HCT116 (cell line): ENCODE results near the gene SCYGR7.

Experiments used
- EZH2 ChIP-seq: fragments of 200-600 bp; sonication (generic); IDR thresholded peaks from 2 replicates; pipeline ENCODE4 v1.6.1; 2017; ENCODE audit warnings: antibody characterized with exemption, mixed run types
- EZH2phosphoT487 ChIP-seq: fragments of 200-600 bp; IDR thresholded peaks from 2 replicates; pipeline ENCODE4 v1.6.1; 2018; ENCODE audit warnings: antibody characterized with exemption, borderline replicate concordance
- FOSL1 ChIP-seq: IDR thresholded peaks from 2 replicates; pipeline ENCODE4 v1.6.1; 2012; ENCODE audit warnings: low read depth
- POLR2AphosphoS5 ChIP-seq: IDR thresholded peaks from 2 replicates; pipeline ENCODE4 v1.6.1; 2011; ENCODE audit warnings: mild to moderate bottlenecking, low read depth, low read length, moderate library complexity
- RAD21 ChIP-seq: IDR thresholded peaks from 2 replicates; pipeline ENCODE4 v1.6.1; 2012; ENCODE audit warnings: low read depth, mild to moderate bottlenecking
- YY1 ChIP-seq: IDR thresholded peaks from 2 replicates; pipeline ENCODE4 v1.6.1; 2011; ENCODE audit warnings: low read length, low read depth, moderate library complexity, mild to moderate bottlenecking; ENCODE audit not compliant: insufficient replicate concordance; ENCODE audit errors: extremely low read depth
- ZFX ChIP-seq: fragments of 450-650 bp; IDR thresholded peaks from 2 replicates; pipeline ENCODE4 v1.6.1; 2017
- ZNF274 ChIP-seq: fragments of 200-500 bp; sonication (Bioruptor generic); IDR thresholded peaks from 2 replicates; pipeline ENCODE4 v1.6.1; 2014; ENCODE audit warnings: mild to moderate bottlenecking, low read depth, low read length, inconsistent platforms
- TF ChIP-seq, protein P1 (sequence below): IDR thresholded peaks from 2 replicates; pipeline ENCODE4 v1.6.1; 2012; ENCODE audit warnings: low read depth
- TF ChIP-seq, protein P2 (sequence below), 3 experiments: fragments of 200-600 bp in 1 of 3; sonication (generic) in 1 of 3; IDR thresholded peaks in 2 of 3; conservative IDR thresholded peaks in 1 of 3; 2 replicates each; pipeline ENCODE4 v1.5.1; 2012 to 2017; ENCODE audit warnings: low read depth in 2 of 3, low read length in 2 of 3, antibody characterized with exemption in 1 of 3, borderline replicate concordance in 1 of 3, control low read depth in 1 of 3, mild to moderate bottlenecking in 1 of 3, mixed read lengths in 1 of 3, mixed run types in 1 of 3, moderate library complexity in 1 of 3; ENCODE audit not compliant: insufficient read depth in 1 of 3

DNA sequence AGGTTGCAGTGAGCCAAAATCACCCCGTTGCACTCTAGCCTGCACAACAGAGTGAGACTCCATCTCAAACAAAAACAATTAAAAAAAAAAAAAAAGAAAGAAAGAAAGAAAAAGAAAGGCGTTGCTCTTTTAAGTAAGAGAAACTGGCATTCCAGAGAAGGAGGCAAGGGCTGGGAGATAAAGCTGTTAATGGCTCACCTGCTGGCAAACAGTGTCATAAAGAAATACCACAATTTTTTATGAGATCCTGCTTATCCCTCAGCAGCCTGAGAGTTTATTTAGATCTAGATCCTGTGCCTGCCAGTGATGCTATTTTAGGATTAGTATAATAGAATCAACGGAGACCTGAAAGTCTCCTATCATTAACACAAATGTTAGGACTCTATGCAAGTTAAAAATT lies 26.6 kb upstream of the SCYGR7 start:
- TF ChIP-seq YY1 = no peak
- no peak for TF ChIP-seq ZFX
- TF ChIP-seq, protein P1, sequence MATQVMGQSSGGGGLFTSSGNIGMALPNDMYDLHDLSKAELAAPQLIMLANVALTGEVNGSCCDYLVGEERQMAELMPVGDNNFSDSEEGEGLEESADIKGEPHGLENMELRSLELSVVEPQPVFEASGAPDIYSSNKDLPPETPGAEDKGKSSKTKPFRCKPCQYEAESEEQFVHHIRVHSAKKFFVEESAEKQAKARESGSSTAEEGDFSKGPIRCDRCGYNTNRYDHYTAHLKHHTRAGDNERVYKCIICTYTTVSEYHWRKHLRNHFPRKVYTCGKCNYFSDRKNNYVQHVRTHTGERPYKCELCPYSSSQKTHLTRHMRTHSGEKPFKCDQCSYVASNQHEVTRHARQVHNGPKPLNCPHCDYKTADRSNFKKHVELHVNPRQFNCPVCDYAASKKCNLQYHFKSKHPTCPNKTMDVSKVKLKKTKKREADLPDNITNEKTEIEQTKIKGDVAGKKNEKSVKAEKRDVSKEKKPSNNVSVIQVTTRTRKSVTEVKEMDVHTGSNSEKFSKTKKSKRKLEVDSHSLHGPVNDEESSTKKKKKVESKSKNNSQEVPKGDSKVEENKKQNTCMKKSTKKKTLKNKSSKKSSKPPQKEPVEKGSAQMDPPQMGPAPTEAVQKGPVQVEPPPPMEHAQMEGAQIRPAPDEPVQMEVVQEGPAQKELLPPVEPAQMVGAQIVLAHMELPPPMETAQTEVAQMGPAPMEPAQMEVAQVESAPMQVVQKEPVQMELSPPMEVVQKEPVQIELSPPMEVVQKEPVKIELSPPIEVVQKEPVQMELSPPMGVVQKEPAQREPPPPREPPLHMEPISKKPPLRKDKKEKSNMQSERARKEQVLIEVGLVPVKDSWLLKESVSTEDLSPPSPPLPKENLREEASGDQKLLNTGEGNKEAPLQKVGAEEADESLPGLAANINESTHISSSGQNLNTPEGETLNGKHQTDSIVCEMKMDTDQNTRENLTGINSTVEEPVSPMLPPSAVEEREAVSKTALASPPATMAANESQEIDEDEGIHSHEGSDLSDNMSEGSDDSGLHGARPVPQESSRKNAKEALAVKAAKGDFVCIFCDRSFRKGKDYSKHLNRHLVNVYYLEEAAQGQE = no peak
- TF ChIP-seq, protein P2, sequence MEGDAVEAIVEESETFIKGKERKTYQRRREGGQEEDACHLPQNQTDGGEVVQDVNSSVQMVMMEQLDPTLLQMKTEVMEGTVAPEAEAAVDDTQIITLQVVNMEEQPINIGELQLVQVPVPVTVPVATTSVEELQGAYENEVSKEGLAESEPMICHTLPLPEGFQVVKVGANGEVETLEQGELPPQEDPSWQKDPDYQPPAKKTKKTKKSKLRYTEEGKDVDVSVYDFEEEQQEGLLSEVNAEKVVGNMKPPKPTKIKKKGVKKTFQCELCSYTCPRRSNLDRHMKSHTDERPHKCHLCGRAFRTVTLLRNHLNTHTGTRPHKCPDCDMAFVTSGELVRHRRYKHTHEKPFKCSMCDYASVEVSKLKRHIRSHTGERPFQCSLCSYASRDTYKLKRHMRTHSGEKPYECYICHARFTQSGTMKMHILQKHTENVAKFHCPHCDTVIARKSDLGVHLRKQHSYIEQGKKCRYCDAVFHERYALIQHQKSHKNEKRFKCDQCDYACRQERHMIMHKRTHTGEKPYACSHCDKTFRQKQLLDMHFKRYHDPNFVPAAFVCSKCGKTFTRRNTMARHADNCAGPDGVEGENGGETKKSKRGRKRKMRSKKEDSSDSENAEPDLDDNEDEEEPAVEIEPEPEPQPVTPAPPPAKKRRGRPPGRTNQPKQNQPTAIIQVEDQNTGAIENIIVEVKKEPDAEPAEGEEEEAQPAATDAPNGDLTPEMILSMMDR (IDR thresholded peaks at IDR 0.05 in 2 of 3, conservative IDR thresholded peaks at IDR 0.05 in 1 of 3; ENCODE audit: borderline replicate concordance in 1 of 3, insufficient read depth in 1 of 3, low read depth in 2 of 3, low read length in 2 of 3) = no peak
- no peak for TF ChIP-seq POLR2AphosphoS5
- TF ChIP-seq ZNF274 = no peak
- no peak for TF ChIP-seq EZH2
- TF ChIP-seq RAD21 = no peak
- TF ChIP-seq FOSL1 = no peak
- TF ChIP-seq EZH2phosphoT487 = no peak
